RWPE1 (cell line): ENCODE measurements around the gene NFYB.
A peak's percentile ranks its signal among the peaks of the same experiment; 100 is the strongest.

Experiments used
- CTCF ChIA-PET: fragments of 350-600 bp; sonication (Branson Sonifier 250); formaldehyde crosslinking; extraction: SDS; loops from one replicate; lab custom pipeline; 2021; lab: Yijun Ruan, JAX
- POLR2A ChIA-PET: fragments of 400-600 bp; formaldehyde crosslinking; extraction: SDS; loops from one replicate; lab custom pipeline; 2020; ENCODE audit warnings: antibody characterized with exemption; ENCODE audit not compliant: low non-redundant PET; lab: Yijun Ruan, JAX
- DNase-seq: peaks from one replicate; pipeline ENCODE4 v3.0.0; 2012; ENCODE audit warnings: low spot score
- H3K27ac ChIP-seq: fragments of 450-650 bp; 2 replicates; pipeline ENCODE4 v1.5.1; 2017
- CTCF ChIP-seq: fragments of 450-650 bp; conservative IDR thresholded peaks from 2 replicates; pipeline ENCODE4 v1.5.1; 2017; ENCODE audit warnings: low read depth, mild to moderate bottlenecking

NFYB gene

GRCh38 chr12:104137902-104138796 lies at the start of gene NFYB:
Gene NFYB, minus strand, starts transcription at chr12:104138210. Its CDS starts 2,757 bp downstream, at chr12:104135453.
- ChIA-PET CTCF (interaction anchor here (0.5 to 1.8 kb wide), 2 partner anchors 29 to 306 kb away, joined by 4 to 6 read pairs; no protein-coding TSS in a partner anchor), POLR2A (interaction anchor here (0.6 kb wide), 1 partner anchor 34 kb away, joined by 4 read pairs; no protein-coding TSS in a partner anchor)
- peak; percentile 97 for DNase-seq
- no peak for TF ChIP-seq CTCF
- H3K27ac ChIP-seq: peak within 1 kb of the TSS; percentile 98

- ChIA-PET POLR2A (no interaction called here), CTCF (interaction anchor here (0.7 kb wide), 2 partner anchors 60 to 1247 kb away, joined by 3 to 4 read pairs; no protein-coding TSS in a partner anchor)
- no peak for TF ChIP-seq CTCF
- DNase-seq: no peak
- H3K27ac ChIP-seq: no peak overlapping the region
Observed at GRCh38 chr12:104187446-104188155, 49.6 kb upstream of the NFYB start.

GRCh38 chr12:104183443-104183842 lies 45.4 kb upstream of the NFYB start:
- POLR2A ChIA-PET: no interaction called here
- TF ChIP-seq CTCF: no peak
- DNase-seq: no peak
- CTCF ChIA-PET: no interaction called here
- H3K27ac ChIP-seq: no peak overlapping the region

GRCh38 chr12:104182621-104183378 lies 44.8 kb upstream of the NFYB start:
- no peak for DNase-seq
- CTCF ChIA-PET: no interaction called here
- no peak for TF ChIP-seq CTCF
- H3K27ac ChIP-seq: no peak overlapping the region
- POLR2A ChIA-PET: no interaction called here

- no peak for TF ChIP-seq CTCF
- ChIA-PET CTCF (interaction anchor here (0.6 to 0.7 kb wide), 3 partner anchors 170 to 1824 kb away, joined by 3 to 7 read pairs (median 4); no protein-coding TSS in a partner anchor), POLR2A (no interaction called here)
- no peak for DNase-seq
- peak overlapping the region; percentile 15; the same call in 1 of the 2 replicates for H3K27ac ChIP-seq
Observed at GRCh38 chr12:104182144-104182543, 44.1 kb upstream of the NFYB start.

- POLR2A ChIA-PET: no interaction called here
- DNase-seq: no peak
- no peak overlapping the region for H3K27ac ChIP-seq
- CTCF ChIA-PET: interaction anchor here (0.7 kb wide), 1 partner anchor 60 kb away, joined by 3 read pairs; no protein-coding TSS in a partner anchor
- no peak for TF ChIP-seq CTCF
Observed at GRCh38 chr12:104181313-104181712, 43.3 kb upstream of the NFYB start.
